ENCODE results near the gene YPEL2.
"Not testable (repeated sequence)": the region's sequence is repeated elsewhere in the genome, so short reads cannot be mapped to it uniquely, and the experiment has no call there.

Gene YPEL2

GRCh38 chr17:59409336-59410048, 78.0 kb downstream of the YPEL2 start:
- no peak for DNase-seq

GRCh38 chr17:59410049-59410437, 78.6 kb downstream of the YPEL2 start:
- no peak for DNase-seq

DNA sequence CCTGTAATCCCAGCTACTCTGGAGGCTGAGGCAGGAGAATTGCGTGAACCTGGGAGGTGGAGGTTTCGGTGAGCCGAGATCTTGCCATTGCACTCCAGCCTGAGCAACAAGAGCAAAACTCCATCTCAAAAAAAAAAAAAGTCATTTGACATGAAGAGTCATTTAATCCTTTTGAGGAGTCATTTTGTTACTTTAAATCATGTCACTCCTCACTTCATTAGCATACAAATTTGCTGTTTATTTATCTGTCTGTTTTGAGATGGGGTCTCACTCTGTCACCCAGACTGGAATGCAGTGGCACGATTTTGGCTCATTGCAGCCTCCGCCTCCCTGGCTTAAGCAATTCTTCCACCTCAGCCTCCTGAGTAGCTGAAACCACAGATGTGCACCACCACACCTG, 81.0 kb downstream of the YPEL2 start:
- not testable (repeated sequence) for DNase-seq

- no peak for DNase-seq
Measured at GRCh38 chr17:59413014-59413766, 81.7 kb downstream of the YPEL2 start.

GRCh38 chr17:59415397-59415796, 83.9 kb downstream of the YPEL2 start:
- DNase-seq = no peak

DNA sequence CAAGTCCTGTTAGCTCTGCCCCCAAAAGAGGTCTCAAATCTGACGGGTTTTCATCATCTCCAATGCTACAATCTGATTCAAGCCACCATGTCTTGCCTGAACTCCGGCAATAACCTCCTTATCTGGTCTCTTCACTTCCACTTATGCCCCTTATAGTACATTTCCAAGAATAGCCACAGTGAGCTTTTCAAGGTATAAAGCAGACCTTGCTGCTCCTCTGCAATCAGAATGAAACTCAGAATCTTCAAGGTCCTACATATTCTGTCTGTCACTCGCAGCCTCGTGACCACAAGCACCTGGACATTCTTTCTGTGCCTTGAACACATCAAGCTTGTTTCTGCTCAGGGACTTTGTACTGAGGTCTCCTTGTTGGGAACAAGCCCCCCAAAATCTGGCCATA, 84.7 kb downstream of the YPEL2 start:
- DNase-seq = no peak

DNA sequence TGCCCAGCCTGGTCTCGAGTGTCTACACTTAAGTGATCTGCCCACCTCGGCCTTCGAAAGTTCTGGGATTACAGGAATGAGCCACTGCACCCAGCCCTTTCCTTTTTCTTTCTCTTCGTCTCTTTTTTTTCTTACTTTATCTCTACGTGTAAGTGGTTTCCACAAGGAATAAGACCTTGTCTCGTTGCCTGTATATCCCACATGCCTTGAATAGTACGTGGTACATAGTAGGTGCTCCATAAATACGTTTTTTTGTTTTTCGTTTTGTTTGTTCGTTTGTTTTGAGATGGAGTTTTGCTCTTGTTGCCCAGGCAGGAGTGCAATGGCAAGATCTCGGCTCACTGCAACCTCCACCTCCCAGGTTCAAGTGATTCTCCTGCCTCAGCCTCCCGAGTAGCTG, 86.0 kb downstream of the YPEL2 start:
- DNase-seq = no peak

DNA sequence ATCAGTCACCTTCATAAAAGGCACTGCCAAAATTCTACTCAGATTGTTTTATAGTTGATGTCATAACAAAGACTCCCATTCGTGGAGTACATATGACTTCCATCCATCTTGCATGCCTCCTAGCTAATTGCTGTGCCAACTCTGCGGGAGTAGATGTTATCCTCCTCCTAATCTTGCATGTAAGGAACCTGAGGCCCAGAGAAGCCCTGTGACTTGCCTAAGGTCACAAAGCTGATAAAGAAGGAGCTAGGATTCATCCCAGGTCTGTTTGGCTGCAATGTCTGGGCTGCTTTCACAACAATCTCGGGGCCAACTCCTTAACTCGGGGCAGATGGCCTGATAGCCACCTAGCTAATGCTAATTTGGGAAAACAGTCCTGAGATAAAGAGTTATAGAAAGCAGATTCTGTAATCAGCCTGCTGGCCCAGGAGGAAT, 87.3 kb downstream of the YPEL2 start:
- no peak for DNase-seq

DNA sequence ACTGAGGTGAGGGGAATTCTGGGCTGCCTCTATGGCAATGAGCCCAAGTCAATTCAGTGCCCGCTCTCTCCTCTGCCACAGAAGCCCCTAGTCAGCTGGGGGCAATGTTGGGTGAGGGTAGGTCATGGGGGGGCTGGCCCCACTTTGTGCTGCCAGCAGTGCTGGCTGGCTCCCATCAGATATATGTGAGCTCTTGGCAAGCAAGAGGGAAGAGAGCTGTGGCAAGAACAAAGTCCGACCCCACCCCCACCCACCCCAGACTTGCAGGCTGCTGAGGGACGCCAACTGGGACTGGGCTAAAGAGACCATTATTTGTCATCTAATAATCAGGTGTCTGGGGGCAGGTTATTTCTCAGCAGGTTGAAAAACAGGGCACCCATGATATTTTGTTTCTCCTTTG, 89.4 kb downstream of the YPEL2 start:
- no peak for DNase-seq

DNA sequence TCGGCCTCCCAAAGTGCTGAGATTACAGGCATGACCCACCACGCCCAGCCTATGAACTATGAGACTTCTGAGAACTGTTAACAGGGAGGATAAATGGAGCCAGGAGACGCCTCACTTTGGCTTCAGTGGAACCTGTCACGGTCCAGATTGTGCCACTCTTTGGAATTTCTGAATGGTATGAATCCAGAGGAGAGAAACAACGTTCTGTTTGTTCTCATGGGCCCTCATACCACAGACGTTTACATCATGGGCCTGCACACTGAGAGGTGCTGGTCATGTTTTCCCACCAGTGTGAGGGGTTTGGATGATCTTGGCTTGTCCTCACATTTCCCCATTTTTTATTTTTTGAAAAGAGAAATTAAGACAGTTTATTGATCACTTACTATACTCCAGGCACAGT, 90.3 kb downstream of the YPEL2 start:
- no peak for DNase-seq

- DNase-seq = no peak
Measured at GRCh38 chr17:59423137-59423724, 91.8 kb downstream of the YPEL2 start.

GRCh38 chr17:59423903-59424302, 92.4 kb downstream of the YPEL2 start:
- DNase-seq = no peak

DNA sequence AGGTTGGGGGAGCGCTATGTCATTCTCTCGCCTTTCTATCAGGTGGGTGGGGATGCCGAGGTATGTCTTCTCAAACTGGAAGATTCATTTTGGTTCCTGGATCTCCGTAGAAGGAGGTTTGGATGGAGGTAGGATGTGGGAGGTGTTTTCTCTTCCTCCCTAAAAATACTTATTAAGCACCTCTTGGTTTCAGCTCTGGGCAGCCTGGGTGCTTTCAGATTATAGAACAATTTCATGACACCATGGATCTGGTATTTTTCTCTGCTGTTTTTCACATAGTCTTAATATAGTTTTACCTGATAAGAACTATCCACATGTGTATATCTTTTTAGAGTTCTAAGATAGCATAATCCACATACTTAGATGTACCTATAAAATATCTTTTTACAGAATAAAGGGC, 92.9 kb downstream of the YPEL2 start:
- no peak for DNase-seq

DNA sequence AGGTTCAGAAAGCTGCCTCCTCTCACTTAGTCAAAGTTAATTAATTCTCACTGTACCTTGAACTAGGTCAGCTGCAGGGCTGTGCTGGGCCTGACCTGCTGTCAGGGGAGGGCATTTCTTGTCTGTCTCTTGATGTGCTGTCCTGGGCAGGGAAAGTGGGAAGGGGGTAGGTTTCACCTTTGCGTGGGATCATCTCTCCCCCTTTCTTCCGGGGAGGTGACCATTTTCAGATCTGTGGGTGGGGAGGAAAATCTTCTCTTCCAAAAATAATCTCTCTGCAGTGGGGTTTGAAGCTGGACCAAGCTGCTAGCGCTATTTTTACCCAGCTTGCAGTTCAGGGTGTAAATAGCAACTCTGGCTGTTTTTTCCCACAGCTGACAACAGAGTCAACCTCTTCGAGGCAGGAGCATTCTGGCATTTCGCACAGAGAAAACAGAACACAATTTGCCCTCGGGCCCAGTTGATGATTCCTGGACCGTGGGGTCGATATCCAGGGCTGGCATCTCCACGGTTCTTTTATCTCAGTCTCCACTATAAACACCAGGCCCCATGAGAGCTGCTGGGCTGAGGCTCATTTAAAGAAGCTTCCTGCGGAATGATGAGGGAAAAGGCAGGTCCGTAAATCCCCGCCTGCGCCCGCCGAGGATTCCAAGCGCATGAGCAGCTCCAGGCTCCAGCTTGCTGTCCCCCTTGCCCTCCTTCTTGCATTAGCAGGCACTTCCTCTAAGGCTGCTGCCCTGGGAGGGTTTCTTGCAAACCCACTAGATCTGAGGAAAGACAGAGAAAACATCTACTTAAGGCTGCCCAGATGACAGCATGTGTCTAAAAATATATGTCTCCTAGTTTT, 93.9 kb downstream of the YPEL2 start:
- DNase-seq = no peak

DNA sequence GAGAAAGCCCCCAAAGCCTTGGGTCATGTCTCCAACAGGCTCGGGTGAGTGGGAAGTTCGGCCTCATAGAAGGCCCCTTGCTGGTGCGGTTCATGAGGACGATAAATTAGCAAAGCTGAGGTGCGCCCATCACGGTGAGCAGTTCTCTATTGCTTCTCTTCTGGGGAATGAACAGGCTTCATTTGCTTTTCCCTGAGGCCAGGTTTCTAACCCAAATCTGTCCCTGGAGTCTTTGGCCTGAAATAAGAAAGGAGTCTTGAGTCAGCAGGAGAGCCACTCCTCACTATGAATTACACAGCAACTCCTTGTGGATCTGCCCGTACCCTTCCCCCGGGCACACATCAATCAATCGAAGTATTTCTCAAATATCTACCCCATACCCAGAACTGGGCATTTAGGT, 94.6 kb downstream of the YPEL2 start:
- no peak for DNase-seq

- DNase-seq = no peak
Measured at GRCh38 chr17:59427425-59427921, 96.0 kb downstream of the YPEL2 start.

DNA sequence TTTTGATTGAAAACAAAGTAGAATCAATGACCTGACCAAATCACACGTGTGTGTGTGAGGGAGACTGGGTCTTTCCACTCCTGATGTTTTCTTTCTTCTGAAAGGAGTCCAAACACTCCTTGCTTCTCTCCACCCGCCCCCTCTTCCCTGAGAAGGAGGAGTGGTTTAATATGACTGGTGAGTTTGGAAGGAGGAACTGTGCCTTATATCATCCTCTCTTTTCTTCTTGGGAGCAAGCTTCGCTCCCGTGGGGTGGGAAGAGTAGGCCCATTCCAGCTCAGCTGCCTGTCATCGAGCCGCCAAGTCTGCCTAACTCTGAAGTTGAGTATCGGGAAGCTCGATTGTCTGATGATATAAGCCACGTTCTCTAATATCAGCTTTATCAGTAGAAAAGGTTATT, 96.5 kb downstream of the YPEL2 start:
- DNase-seq = no peak

- DNase-seq = no peak
Measured at GRCh38 chr17:59428916-59429485, 97.5 kb downstream of the YPEL2 start.

DNA sequence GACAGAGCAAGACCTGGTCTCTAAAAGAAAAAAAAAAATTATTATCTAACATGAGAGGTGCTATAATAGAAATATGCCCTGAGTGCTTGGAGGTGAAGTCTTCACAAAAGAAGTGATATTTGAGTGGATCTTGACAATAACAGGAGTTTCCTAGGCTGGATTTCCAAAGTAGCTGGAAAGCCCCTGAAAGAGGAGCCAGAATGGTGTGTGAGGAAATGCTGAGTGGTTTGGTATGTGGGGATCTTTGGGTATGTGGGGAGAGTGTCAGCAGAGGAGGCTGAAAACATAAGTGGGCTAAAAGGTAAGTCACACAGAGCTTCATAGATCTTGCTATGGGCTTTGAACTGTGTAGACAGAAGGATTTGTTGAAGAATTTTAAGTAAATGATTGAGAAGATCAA, 100.1 kb downstream of the YPEL2 start:
- no peak for DNase-seq

- DNase-seq = no peak
Measured at GRCh38 chr17:59432657-59433056, 101.2 kb downstream of the YPEL2 start.

- no peak for DNase-seq
Measured at GRCh38 chr17:59433586-59433985, 102.1 kb downstream of the YPEL2 start.

GRCh38 chr17:59434429-59434828, 103.0 kb downstream of the YPEL2 start:
- DNase-seq = no peak

DNA sequence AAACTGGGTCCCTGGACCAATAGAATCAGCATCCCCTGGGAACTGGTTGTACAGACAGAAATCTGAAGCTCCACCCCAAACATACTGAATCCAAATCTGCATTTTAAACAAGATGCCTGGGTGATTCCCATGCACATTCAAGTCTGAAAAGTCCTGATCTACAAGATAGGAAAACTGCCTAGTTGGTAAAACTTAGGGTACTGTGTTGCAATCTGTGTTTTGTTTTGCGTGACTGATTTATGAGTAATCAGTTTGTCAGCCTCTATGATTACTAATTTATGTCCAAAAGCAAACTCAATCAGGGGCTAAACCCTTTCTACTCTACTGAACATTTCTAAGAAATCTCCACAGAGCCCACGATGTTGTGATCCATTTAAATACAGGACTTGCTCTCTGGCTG, 103.8 kb downstream of the YPEL2 start:
- no peak for DNase-seq

All from bone marrow (tissue), 2 donors.